Spleen (tissue), 7 donors: ENCODE data around the gene HIGD1B.

ENCODE experiments used
- CTCF ChIP-seq, 11 experiments: fragments of 200-600 bp in 7 of 11; fragments of 450-650 bp in 4 of 11; sonication (generic) in 4 of 11; IDR thresholded peaks in 8 of 11; conservative IDR thresholded peaks in 3 of 11; 1 replicate in 7 of 11; 2 replicates in 4 of 11; pipeline versions ENCODE4 v1.4.0 to v1.8.0; 2016 to 2021; ENCODE audit warnings: antibody characterized with exemption in 11 of 11, inconsistent platforms in 4 of 11, mild to moderate bottlenecking in 1 of 11
- POLR2A ChIP-seq, 3 donors: fragments of 450-650 bp; IDR thresholded peaks; one replicate each; pipeline ENCODE4 v1.5.1; 2017; ENCODE audit warnings: antibody characterized with exemption in 3 of 3, mild to moderate bottlenecking in 1 of 3
- donor health status: DM: no; HTN: no; CAD: no; lungs with moderate emphysema.
- donor health status: DM: no; HTN: no; CAD: no.
- donor health status: DM: no; HTN: no; CAD: no.

GRCh38 chr17:44877121-44877520, 29.4 kb downstream of the HIGD1B start:
- no peak for TF ChIP-seq POLR2A (IDR thresholded peaks at IDR 0.05)
- TF ChIP-seq CTCF (IDR thresholded peaks at IDR 0.05 in 8 of 11, conservative IDR thresholded peaks at IDR 0.05 in 3 of 11), result no peak
